Right kidney (tissue), 1 donor: ENCODE results near the gene CSTPP1.

Experiments used
- DNase-seq: peaks from one replicate; pipeline ENCODE4 v3.0.0-alpha.2; 2016

CSTPP1 gene

DNA sequence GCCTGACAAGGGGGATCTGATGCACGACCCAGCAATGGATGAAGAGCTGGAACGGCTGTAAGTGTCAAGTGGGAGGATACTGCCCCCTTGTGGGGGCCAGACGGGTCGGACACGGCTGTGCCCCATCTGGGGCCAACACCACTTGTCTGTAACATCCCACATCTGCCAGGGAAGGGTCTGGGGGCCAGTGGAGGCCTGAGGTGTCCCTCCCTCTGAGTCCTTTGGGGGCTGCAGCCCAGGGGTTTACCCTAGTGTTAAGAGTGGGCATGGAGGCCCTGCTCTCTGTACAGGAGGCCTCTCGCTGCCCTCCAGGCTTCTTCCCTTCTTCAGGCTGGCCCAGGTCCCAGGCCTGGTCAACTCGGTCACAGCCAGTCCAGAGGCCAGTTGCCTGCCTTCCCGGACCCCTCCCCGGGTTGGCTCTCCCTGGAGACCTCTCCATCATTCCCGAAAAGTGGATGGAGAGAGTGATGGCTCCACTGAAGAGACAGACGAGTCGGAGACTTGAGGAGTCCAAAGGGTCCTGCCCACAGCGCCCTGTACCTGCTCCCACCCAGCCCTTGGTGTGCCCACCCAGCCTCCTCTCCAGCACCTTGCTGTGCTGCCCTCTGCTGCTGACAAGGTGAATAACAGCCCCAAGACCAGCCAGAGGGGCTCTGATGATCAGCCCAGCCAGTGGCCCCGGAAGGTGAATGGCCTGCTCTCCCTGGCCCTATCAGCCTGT lies 224.7 kb downstream of the CSTPP1 start:
- peak; percentile 50 for DNase-seq

DNA sequence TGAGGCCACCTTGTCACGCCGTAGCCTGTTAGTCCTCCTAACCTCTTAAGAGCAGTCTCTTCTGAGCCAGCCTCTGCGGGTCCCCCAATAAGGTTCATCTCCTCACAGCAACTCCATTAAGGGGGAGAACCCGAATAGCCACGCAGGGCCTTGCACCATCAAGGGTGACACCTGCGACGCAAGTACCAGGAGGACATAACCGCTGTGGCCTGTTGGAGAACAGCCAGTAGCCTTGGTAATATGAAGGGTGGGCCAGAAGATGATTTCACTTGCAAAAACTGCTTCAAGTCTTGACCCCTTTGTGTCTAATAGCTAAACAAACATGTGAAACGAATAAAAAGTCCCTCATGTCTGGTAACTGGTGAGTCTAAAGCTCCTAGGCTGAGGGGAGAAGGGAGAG lies 225.3 kb downstream of the CSTPP1 start:
- DNase-seq: no peak

DNA sequence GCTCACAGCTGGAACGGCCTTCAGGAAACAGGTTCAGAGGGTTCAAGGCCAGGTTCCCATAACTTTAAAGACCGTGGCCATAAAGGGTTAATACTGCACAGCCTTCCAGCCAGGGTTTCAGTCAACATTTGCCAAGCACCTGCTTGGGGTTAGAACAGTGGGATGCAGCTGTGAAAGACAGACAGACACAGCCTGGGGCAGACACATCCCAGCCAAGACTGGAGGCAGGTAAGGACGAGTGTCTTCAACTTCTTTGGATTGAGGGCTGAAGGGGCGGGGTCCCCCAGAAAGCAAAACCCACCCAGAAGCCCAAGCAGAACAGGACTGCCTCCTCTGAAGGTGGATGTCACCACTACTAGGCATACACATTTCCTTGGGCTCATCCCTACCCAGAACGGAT lies 225.9 kb downstream of the CSTPP1 start:
- DNase-seq: no peak

DNA sequence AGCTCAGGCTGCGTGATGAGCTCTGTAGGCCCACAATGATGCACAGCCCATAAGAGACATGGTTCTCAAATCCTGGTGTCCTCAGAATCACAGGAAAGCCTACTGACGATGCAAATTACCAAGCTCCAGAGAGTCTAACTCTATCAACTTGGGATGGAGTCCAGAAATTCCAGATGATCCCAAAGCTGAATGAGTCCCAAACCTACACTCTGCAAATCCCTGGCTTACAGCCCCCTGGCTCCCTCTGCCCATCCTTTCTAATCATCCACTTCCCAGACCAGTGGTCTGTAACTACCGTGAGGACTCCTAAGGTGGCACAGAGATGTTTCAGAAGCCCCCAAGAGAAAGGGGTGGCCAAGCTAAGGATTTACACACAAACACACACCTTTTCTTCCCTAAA lies 226.6 kb downstream of the CSTPP1 start:
- DNase-seq: no peak

DNA sequence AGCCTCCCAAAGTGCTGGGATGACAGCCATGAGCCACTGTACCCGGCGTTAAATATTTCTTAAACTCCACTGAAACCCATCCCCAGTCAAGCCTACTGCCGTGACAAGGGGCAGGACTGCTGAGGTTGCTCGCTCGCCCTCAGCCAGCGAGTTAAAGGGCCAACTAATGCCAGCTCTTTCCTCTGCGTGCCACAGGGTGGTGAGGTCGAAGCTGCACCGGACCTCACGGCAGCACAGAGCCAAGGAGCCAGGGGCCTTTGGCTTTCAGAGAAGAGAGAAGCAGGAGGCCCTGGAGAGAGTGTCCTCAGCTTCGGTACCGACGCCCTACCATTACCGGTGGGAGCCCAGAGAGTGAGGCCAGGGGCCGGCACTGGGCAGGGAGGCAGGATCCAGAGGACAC lies 227.3 kb downstream of the CSTPP1 start:
- no peak for DNase-seq

DNA sequence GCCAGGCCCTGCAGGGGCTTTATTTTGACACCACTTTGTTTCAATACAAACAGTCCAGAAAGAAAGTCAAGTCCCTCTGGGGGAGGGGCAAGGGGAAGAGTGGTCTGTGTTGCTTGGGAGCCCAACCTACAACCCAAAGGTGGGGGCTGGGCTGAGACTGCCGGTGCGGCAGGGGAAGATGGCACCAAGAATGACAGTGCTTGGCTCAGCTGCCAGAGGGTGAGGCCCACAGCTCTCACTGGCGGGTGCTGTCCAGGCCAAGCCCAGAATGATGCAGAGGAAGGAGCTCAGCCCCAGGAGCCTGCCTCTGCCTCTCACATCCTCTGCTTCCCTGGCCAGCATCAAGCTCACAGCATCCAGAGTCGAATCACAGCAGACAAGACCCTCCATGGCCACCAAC lies 227.8 kb downstream of the CSTPP1 start:
- no peak for DNase-seq

DNA sequence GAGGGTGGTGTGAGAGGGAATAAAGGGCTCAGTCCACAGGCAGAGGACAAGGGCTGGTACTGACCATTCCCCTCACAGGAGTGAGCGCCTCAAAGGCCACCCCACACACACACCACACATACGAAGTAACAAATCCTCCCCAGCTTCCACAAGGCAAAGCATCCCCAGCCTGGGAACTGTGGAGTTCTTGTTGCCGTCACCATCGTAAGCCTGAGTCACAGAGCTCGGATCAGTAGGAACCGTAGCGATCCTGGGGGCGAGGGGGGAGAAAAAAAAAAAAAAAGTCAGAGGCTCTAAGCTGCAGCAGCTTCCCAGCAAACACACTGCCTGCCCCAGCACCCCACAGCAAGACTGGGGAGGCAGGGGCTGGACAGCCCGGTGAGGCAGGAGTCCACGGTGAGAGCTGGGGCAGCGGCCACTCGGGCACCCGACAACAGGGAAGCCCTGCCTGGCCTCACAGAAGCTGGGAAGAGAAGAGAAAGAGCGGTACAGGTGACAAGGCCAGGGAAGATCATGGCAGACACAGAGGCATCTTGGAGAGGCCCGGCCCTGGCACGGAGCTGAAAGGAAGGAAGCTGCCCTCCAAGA lies 228.8 kb downstream of the CSTPP1 start:
- DNase-seq: no peak

DNA sequence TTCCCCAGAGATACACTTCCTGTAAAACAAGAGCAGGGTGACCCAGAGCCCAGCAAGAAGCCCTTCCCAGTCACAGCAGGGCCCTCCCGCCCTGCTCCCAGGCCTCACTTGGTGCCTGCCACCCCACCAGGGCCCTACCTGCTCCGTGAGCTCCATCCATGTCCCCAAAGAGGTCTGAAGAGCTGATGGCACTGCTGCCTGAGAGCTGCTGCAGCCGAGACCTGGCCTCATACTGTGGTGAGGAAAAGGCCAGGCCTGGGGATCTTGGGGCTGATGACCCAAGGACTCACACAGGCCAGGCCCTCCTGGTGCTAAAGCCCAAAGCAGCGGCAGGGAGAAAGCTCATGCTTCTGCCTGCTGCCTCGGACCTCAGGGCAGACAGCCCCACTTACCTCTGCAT lies 229.8 kb downstream of the CSTPP1 start:
- no peak for DNase-seq

DNA sequence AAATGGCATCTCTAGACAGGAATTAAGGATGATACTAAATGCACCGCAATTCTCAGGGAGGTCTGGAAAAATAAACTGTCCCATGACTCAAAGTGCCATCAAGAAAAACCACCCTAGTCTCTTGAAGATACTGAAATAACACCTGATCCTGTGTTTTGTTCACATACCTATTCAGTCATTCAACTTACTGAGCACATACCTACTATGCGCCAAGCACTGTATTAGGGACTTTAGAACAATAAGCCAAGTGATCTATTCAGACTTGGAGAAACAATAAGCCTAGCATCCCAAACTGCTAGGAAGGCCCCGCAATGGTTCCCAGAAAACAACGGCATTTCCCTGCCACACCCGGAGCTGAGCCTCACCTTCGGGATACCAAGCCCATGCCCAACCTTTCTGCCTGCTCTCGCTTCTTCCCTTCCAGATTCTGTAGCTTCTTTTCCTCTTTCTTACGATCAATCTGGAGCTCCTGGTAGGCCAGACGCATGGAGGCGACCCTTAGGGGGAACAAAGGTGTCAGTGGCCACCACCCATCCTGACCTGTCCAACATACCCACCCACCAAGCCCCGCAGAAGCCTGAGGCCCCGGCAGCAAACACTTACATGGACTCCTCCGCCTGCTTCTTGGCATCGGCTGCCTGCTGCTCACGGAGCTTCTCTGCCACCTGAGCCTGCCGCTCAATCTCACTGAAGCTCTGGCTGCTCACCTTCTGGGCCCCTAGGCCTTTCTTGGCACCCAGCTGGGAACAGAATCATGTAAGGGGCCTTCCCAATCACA lies 234.7 kb downstream of the CSTPP1 start:
- no peak for DNase-seq

DNA sequence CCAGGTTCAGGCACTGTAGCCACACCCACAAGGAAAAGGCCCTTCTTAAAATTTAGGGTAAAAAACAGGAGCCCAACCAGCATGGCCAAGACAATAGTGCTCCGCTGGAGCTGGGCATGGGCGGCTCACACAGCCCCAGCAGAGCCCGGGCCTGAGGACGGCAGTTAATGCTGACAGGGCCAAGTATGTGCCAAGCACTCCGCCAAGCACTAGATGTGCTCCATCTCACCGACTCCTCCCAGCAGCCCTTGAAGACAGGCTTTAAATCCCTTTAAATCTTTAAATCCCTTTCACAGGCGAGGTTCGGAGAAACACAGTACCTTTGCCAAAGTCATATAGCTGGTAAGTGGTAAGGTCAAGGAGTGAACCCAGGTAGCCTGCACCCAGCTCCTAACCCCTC lies 235.3 kb downstream of the CSTPP1 start:
- DNase-seq: no peak

DNA sequence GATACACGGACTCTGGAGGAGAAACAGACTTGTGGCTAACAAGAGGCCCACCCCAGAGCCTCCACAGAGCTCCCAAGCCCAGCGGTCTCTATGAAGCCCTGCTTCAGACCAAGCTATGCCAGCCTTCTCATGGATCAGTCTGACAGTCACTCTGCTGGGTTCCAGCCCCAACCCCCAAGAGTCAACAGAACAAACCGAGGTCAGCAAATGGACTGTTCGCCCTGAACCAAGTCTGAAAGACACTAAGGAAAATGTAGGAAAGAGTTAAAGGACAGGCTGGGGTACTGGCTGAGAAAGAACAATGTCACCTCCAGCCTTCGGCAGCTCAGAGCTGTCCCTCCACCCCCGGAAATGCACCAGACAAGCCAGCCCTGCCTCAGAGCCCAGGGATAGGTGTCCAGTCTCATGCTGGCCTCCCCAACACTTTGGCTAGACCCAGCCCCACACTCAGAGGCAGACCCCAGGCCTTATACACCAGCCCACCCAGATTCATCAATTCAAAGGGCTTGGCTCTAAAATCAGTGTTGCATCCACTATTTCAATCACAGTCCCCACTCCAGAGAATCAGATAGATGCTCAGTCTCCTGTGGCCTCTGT lies 236.3 kb downstream of the CSTPP1 start:
- DNase-seq: no peak

DNA sequence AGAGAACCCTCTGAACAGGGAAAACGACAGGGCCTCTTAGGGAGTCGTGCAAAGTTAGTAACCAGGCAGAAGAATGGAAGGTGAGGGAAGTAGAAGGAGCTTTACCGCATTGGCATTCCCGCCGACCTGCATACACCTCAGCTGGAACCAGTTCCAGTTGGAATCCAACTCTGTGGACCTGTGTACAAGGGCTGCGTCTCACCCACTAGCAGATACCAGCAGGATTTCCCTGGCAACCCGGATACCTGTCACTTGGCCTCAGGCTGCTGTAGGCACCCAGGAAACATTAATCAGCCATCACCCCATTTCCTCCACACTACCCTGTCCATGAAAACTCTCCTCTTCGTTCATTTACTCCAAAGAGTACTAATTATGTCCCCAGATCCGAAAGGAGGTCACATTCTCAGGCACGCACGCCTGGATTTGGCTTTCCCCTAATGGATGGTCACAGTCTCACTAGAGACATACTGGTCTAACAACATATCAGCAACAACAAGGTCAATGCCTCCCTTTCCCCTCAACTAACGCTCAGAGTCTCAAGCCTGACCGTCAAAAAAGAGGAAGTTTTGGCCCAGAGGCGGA lies 239.3 kb downstream of the CSTPP1 start:
- no peak for DNase-seq

DNA sequence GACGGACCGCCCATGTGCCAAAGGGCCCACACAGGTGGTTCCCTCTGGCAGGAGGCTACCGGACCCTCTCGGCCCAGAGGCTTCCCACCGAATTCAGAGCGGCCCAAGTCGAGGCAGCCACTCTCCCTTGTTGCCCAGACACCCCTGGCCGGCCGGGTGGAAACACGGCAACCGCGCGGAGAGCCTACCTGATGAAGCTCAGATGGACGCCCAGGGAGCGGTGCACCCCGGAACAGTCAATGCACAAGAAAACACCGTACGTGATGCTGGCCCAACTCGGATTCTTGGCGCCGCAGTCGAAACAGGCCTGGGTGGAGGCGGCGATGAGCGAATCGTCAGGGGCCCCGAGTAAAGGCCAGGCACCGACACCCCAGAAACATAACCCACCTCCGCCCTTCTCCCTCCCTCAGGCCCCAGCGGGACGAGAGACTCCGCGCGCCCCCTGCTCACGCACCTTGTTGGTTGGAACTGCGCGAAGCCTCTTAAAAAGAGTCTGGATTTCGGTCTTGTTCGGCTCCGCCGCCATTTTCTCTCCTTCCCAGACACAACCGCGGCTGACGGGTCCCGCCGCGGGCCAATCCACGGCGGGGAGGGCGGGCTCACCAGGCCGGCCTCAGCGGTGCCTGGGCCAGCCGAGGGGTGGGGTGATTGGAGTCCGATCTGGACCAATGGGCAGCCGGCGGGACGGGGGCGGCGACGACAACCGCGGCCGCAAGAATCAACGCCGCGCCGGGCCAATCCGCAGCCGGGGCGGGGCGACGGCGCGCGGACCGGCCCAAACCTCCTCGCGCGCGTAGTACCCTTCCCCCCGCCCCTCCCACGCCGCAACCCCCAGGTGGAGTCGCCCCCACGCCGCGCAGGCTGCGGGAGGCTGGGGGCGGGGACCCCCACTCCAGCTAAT lies 240.0 kb downstream of the CSTPP1 start, which contains the start of gene ARFGAP2:
ARFGAP2 (minus strand) TSS at position 552 of the 901 bp plus-strand sequence; CDS start at position 526, 26 bp downstream.
- peak; percentile 92 for DNase-seq

DNA sequence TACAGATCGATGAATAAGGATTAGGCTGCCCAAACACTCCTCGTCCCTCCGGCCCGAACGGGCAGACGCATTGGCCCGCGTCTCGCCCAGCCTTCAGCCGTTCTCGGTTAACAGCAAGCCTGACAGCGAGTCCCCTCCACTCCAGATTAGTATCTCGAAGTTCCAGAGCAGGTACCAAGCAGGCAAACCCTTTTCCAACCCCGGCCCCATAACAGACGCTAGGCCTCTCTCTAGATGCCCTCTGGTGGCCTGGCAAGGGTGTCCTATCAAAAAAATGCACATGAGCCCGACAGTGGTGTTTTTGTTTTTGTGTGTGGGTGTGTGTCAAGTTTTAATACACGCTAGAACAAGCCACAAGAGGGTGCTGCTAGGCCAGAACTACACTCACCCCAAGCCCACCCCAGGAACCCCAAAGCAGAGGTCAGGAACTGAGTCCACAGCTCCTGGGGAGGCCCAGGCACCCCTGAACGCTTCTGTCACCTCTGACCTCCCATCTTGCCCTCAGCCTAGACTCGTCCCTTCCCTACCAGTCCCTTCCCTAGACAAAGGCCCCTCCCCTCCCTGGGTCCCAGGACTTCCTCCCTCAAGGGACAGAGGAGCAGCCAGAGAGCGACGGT lies 240.8 kb downstream of the CSTPP1 start:
- DNase-seq: no peak

DNA sequence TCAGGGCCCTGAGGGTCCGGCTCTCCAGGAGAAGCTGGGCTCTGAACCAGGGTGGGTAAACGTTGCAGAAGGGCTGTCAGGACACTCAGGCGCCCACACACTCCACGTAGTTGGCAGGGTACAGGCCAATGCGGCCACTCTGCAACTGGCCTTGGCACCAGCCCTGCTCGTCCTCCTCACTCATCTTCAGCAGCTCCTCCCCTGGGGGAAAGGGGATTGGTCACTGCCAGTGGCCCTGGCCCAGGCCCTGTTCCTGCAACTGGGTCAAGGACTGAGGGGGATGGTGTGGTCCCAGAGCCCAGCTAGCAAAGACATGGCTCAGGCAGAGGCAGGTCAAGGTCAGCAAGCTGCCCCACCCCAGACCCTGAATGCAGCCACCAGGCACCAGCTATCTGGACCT lies 241.3 kb downstream of the CSTPP1 start:
- DNase-seq: no peak

DNA sequence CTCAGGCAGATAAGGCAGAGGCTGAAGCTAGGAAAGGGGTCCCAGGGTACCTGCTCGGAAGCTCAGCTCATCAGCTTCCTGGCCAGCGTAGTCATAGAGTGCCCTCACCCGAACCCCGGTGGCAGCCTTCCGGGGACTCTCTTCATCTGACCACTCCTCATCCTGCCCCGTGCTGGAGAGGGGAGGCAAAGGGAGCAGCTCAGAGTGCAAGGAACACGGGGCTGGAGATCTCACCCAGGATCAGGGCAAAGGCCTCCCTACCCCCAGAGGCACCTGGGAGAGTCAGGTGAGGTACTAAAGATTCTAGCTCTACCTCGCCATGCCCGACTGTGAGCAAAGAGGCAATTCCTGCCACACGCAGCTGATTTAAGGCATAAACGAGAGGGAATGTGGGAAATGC lies 241.8 kb downstream of the CSTPP1 start:
- no peak for DNase-seq

DNA sequence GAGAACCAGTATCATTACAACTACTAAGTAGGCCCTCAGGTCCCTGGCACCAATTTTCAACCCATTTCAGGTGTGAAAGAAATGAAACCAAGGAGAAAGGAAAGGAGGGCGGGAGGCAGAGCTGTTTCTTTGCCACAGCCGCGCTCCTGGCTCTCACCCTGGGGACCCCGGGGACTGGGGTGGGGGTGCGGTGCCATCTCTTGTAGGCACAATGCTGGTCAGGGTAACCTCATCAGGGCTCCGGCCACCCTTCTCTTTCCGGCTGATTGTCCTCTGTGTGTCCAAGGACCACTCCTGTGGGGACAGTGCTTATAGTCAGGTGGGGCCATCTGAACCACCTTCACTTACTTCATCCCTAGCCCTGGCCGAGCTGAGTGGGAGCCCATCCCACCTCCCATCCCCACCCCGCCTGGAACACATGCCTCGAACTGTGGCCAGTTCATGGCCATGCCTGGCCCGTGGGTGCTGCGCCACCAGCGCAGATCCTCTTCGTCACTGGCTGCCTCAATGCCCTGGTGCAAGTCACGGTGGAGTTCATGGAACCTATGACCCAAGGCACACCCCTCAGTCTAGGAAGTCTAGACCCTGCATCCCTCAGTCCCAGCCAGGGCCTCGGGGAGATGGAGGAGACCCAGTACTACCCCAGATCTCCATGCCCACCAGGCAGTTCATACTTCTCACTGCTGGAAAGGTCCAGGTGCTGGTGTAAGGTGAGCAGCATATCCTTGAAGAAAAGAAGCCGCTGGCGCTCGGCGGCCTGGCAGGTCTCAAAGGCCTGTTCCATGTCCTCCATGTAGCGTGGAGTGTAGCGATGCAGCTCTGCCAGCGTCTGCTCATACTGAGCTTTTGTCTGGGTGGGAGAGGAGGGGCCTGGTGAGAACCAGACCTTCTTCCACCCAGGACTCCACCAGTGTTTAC lies 242.4 kb downstream of the CSTPP1 start:
- no peak for DNase-seq

DNA sequence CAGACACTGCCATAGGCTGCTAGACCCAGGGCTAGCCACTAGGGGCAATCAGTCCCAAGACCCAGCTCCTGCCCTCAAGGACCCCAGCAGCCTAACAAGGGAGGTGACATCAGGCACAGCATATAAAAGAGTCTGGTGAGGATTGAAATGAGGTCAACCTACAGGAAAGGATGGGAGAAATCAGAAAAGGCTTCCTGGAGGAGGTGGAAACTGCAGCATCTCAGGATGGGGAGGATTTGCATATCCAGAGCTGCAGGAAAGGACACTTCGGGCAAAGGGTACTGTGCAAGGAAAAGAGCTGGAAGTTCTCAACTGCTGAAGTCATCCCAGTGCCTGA lies 243.1 kb downstream of the CSTPP1 start:
- no peak for DNase-seq

DNA sequence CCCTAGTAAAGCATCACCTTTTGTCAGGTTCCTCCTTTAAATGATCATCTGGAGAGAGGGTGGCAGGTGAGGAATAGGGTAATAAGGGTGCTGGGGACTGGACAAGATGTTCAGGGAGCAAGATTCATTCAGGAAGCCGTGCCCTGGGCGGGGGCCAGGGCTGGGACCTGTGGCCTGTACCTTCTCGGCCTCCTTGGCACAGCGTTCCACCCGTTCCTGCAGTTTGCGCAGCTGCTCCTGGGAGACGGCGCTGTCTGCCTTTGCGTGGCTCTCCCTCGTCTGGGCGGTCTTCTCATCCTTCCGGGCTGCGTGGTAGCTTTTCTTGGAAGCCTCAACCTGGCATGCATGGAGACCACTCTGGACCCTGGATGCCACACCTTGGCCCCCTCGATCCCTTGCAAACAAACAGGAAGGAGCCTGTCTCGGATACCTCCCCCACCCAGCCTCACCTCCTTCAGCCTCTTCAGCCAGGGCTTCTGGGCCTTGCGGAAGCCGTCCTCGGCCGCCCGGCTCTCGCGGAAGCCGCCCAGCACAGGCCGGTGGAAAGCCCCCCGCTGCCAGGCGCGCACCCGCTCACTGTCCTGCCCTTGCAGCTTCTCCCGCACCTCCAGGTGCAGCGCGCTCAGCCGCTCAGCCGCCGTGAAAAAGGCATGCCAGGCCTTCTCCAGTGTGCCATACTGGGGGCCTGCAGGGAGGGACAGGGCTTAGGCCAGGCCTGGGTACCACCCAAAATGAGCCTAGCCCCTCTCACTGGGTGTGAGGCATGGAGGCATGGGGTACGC lies 243.6 kb downstream of the CSTPP1 start:
- no peak for DNase-seq
